HL-60/S4 treated with retinoic acid at 250 ng/mL for 4 days and 3 days (cell line): ENCODE measurements around the gene ZNF614.
"Not testable (repeated sequence)": the region's sequence is repeated elsewhere in the genome, so short reads cannot be mapped to it uniquely, and the experiment has no call there.

Experiments used
- in situ Hi-C: fragments of 300-500 bp; cut with MboI; formaldehyde crosslinking; loops from 2 replicates; pipeline ENCODE4 v1.7.0; 2022; ENCODE audit warnings: low sequenced_read_pairs

Gene ZNF614

GRCh38 chr19:52028027-52028779 is at the start of gene ZNF614:
Gene ZNF614, minus strand, starts transcription at chr19:52028379. Its CDS starts 2,634 bp downstream, at chr19:52025745.
- in situ Hi-C loops: no loop called here

- in situ Hi-C loops: no loop called here
These were observed 42.3 kb upstream of the ZNF614 start for GRCh38 chr19:52070496-52070895.

- in situ Hi-C loops: no loop called here
These were observed 41.5 kb upstream of the ZNF614 start for GRCh38 chr19:52069653-52070052.

GRCh38 chr19:52066258-52066863 is 38.2 kb upstream of the ZNF614 start:
- in situ Hi-C loops: no loop called here

- in situ Hi-C loops: no loop called here
These were observed 37.2 kb upstream of the ZNF614 start for GRCh38 chr19:52065399-52065798.

GRCh38 chr19:52056480-52056879 is 28.3 kb upstream of the ZNF614 start:
- in situ Hi-C loops: not testable (repeated sequence)

- in situ Hi-C loops: not testable (repeated sequence)
These were observed 23.6 kb upstream of the ZNF614 start for GRCh38 chr19:52051736-52052135.

- in situ Hi-C loops: no loop called here
These were observed 20.6 kb upstream of the ZNF614 start, which contains the start of gene ZNF432 for GRCh38 chr19:52048555-52049501. Gene ZNF432, minus strand, starts transcription at chr19:52048838. Its CDS starts 1,970 bp downstream, at chr19:52046868.

- in situ Hi-C loops: no loop called here
These were observed 11.0 kb upstream of the ZNF614 start for GRCh38 chr19:52039169-52039568.

GRCh38 chr19:52034051-52034728 is 6.0 kb upstream of the ZNF614 start:
- in situ Hi-C loops: no loop called here

GRCh38 chr19:52028780-52029123 is 573 bp upstream of the ZNF614 start:
- in situ Hi-C loops: no loop called here

GRCh38 chr19:52026255-52026990 is 1.8 kb downstream of the ZNF614 start:
- in situ Hi-C loops: not testable (repeated sequence)

- in situ Hi-C loops: not testable (repeated sequence)
These were observed 3.7 kb downstream of the ZNF614 start for GRCh38 chr19:52024478-52024877.

GRCh38 chr19:52022193-52022592 is 6.0 kb downstream of the ZNF614 start:
- in situ Hi-C loops: no loop called here

- in situ Hi-C loops: no loop called here
These were observed 7.7 kb downstream of the ZNF614 start for GRCh38 chr19:52020506-52020905.

GRCh38 chr19:52010674-52011073 is 17.5 kb downstream of the ZNF614 start:
- in situ Hi-C loops: no loop called here

GRCh38 chr19:52007806-52008557 is 20.2 kb downstream of the ZNF614 start, which contains the start of gene ZNF615:
Gene ZNF615, minus strand, starts transcription at chr19:52008211. Its CDS starts 4,500 bp downstream, at chr19:52003711.
- in situ Hi-C loops: no loop called here

- in situ Hi-C loops: no loop called here
These were observed 20.8 kb downstream of the ZNF614 start for GRCh38 chr19:52007451-52007805.

GRCh38 chr19:51994048-51994644 is 34.0 kb downstream of the ZNF614 start:
- in situ Hi-C loops: no loop called here
